HL-60/S4 treated with retinoic acid at 250 ng/mL for 4 days and 3 days (cell line): Measurements from ENCODE around the gene DLK2.

Experiments
- in situ Hi-C: fragments of 300-500 bp; cut with MboI; formaldehyde crosslinking; loops from 2 replicates; pipeline ENCODE4 v1.7.0; 2022; ENCODE audit warnings: low sequenced_read_pairs

The DLK2 gene

GRCh38 chr6:43454696-43455530, 435 bp downstream of the DLK2 start:
- in situ Hi-C loops: no loop called here

GRCh38 chr6:43454290-43454695, 1.1 kb downstream of the DLK2 start:
- in situ Hi-C loops: no loop called here

GRCh38 chr6:43453831-43454230, 1.5 kb downstream of the DLK2 start:
- in situ Hi-C loops: no loop called here

DNA sequence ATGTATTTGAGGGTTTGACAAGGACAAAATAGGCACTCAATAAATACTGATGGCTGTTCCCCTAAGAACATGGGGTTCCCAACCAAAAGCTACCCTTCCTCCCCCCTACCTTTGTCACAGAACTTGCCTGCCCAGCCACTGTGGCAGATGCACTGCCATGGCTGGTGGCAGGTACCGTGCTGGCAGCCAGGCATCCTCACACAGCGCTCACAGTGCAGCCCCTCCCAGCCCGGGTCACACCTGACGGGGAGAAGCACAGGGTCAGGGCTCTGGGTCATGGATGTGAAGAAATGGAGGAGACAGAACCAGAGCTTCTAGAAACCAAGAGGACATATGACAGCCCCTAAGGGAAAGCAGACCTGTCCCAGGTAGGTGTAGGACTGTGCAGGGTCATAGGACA, 2.5 kb downstream of the DLK2 start:
- in situ Hi-C loops: no loop called here

- in situ Hi-C loops: no loop called here
Measured at GRCh38 chr6:43451939-43452338, 3.4 kb downstream of the DLK2 start.

- in situ Hi-C loops: no loop called here
Measured at GRCh38 chr6:43451348-43451747, 4.0 kb downstream of the DLK2 start.

GRCh38 chr6:43450699-43451131, 4.6 kb downstream of the DLK2 start:
- in situ Hi-C loops: no loop called here

- in situ Hi-C loops: no loop called here
Measured at GRCh38 chr6:43448916-43449315, 6.4 kb downstream of the DLK2 start.

DNA sequence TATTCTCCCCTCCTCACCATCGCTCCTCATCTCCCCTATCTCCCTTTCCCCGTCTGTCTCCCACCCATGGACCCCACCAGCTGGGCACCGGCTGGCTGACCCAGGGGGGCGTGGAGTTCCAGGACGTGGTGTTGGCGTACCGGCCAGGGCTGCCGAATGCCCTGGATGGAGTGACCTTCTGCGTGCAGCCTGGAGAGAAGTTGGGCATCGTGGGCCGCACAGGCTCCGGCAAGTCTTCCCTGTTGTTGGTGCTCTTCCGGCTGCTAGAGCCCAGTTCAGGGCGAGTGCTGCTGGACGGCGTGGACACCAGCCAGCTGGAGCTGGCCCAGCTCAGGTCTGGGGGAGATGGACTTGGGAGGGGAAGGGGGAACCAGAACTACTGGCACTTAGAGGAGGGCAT, 7.7 kb downstream of the DLK2 start:
- in situ Hi-C loops: no loop called here

DNA sequence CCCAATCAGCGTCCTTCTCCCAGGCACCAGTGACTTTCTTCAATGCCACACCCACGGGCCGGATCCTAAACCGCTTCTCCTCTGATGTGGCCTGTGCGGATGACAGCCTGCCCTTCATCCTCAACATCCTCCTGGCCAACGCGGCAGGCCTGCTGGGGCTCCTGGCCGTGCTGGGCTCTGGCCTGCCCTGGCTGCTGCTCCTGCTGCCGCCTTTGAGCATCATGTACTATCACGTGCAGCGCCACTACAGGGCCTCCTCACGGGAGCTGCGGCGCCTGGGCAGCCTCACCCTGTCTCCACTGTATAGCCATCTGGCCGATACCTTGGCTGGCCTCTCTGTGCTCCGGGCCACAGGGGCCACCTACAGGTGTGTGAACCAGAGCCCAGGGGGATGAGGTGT, 9.8 kb downstream of the DLK2 start:
- in situ Hi-C loops: no loop called here

DNA sequence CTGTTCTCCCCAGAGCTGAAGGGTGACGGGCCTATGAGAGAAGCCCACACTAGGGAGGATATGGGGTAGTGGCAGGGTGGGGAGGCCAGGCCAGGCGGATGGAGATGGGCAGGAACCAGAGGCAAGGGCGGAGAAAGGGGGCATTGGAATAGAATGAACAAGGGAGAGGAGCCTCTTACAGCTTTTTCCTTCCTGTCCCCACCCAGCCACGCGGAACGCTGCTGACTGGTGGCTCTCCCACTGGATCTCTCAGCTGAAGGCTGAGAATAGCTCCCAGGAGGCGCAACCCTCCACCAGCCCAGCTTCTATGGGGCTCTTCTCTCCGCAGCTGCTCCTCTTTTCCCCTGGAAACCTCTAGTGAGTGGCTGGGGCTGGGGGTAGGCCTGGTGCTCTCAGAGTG, 10.8 kb downstream of the DLK2 start:
- in situ Hi-C loops: no loop called here

DNA sequence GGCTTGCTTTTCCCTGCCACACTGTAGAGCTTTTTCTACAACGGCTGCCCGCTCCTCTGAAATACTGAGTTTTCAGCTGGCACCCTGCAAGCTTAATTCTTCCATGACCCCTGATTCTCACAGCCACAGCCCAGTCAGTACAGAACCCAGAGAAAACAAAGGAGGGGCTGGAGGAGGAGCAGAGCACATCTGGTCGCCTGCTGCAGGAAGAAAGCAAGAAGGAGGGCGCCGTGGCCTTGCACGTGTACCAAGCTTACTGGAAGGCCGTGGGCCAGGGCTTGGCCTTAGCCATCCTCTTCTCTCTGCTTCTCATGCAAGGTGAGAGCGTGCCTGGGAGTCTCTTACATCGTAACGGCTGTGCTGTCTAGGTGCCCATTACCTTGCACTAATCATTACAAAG, 11.3 kb downstream of the DLK2 start:
- in situ Hi-C loops: no loop called here

DNA sequence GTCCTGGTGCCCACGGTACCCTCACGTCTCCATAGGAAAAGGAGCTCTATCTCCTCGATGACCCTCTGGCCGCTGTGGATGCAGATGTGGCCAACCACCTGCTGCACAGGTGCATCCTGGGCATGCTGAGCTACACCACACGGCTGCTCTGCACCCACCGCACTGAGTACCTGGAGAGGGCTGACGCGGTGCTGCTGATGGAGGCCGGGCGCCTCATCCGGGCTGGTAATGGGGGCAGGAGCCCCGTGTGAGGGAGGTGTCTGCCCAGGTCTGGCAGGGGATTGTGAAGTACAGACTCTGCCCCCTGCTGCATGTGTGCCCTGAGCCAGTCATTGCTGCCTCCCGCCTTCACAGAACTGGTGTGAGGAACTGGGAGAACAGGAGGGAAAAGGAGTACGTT, 12.4 kb downstream of the DLK2 start:
- in situ Hi-C loops: no loop called here

- in situ Hi-C loops: no loop called here
Measured at GRCh38 chr6:43437700-43438099, 17.6 kb downstream of the DLK2 start.

DNA sequence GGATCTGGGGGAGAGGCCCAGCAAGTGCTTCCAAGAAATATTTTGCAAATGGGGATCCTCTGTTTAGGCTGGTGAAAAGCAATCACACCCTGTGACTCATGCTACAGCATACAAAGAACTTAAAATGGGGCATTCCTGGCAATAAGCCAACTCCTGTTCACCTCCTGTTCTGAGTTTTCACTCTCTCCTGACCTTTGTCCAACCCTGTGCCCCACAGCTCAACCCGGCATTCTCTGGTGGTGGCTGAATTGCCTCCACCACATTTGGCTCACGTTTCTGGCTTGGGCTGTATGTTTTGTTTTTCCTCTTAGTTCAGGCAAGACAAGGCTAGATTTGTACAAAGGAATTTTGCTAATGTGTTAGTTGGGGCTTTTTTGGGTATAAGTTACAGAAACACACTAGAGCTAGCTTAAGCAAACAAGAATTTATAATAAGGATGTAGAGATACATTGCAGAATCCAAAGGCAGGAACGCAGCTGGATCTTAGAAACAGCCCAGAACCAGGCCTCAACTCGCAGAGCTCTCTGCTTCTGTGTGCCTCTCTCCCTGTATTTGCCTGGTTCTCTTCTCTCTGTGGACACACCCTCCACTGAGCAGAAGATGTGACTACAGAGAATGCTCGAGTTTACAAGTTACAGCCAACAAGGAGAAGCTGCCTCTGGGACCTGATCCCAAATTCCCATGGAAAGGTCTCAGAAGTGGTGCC, 18.6 kb downstream of the DLK2 start:
- in situ Hi-C loops: no loop called here

DNA sequence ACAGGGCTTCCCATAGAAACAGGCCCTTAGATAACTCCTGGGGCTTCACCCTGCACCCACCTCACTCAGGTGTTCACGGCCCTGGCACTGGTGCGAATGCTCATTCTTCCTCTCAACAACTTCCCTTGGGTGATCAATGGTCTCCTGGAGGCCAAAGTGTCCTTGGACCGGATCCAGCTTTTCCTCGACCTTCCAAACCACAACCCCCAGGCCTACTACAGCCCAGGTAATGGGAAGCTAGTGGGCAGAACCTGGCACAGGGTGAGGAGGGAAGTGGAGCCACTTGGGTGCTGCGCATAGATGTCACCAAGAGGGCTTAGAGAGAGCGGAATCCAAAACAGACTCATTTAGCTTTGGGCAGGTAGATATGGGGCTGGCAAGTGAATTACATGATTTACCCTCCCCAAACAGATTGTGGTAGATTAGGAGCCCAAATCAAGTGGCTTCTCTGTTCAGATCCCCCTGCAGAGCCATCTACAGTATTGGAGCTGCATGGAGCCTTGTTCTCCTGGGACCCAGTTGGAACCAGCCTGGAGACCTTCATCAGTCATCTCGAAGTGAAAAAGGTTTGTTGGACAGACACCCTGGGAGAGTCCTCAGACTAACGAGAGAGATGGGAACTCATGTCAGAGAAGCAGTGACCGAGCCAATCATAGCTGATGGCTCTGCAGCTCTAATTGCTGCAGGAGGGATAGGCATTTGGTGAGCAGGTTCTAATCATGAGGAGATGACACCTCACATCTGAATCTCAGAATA, 19.5 kb downstream of the DLK2 start:
- in situ Hi-C loops: no loop called here

DNA sequence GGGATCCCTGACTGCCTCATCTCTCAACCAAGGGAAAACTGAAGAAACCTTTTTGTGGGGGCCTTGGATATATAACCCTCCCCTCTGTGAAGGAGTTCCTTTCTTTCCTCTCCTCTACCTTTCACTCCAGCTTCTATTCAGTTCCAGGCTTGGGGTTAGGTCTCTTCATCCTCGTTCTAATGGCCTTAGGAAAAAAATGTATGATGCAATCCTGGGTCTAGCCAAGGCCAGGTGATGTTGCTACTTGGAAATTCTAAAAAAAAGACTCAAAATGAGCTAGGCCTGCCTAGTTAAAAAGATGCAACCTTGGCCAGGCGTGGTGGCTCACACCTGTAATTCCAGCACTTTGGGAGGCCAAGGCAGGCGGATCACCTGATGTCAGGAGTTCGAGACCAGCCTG, 20.4 kb downstream of the DLK2 start:
- in situ Hi-C loops: no loop called here

DNA sequence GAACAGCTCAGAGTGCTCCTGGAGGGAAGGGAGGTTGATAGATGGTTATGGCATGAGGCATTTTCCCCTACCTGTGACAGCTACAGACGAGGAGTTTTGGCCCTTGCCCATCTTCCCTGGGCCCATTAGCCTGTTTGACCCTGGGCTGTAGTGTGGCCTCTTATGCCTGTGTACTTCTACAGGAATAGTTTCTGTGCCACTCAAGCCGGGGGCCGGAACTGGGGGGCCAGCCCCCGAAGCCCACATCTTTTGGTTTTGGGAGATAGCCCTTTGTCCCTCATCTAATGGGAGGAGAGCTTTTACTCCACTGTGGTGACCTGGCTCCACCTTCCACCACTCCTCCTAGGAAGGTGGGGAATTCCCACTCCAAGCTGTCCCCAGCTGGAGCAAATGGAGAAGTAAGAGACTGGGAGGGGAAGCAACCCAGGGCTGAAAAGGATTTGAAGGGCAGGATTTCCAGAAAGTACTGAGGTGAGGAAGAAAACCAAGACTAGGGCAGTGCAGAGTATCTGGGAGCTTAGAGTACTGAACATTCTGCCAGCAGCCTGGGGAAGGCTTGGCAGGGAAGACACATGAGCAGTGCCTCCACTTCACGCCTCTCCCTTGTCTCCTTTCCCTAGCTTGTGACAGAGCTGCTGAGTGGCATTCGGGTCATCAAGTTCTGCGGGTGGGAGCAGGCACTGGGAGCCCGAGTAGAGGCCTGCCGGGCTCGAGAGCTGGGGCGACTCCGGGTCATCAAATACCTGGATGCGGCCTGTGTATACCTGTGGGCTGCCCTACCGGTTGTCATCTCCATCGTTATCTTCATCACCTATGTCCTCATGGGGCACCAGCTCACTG, 21.1 kb downstream of the DLK2 start:
- in situ Hi-C loops: no loop called here

- in situ Hi-C loops: no loop called here
Measured at GRCh38 chr6:43433148-43433547, 22.2 kb downstream of the DLK2 start.

- in situ Hi-C loops: no loop called here
Measured at GRCh38 chr6:43432009-43432945, 23.1 kb downstream of the DLK2 start.
